NT2/D1 (cell line): Measurements from ENCODE around the gene NRM.
"Not testable (repeated sequence)": the region's sequence is repeated elsewhere in the genome, so short reads cannot be mapped to it uniquely, and the experiment has no call there.

Experiments
- DNase-seq: peaks from one replicate; pipeline ENCODE4 v3.0.0-alpha.2; 2011; ENCODE audit warnings: low read depth, low spot score
- H3K27me3 ChIP-seq: 2 replicates; pipeline ENCODE4 v1.6.0; 2011; ENCODE audit warnings: mild to moderate bottlenecking; ENCODE audit not compliant: insufficient read length, insufficient read depth
- H3K36me3 ChIP-seq: 2 replicates; pipeline ENCODE4 v1.6.1; 2011; ENCODE audit warnings: mild to moderate bottlenecking, low read length, mixed read lengths; ENCODE audit not compliant: insufficient read depth, insufficient read length
- H3K4me1 ChIP-seq: 2 replicates; pipeline ENCODE4 v1.5.1; 2011; ENCODE audit not compliant: insufficient read depth, insufficient read length
- H3K4me3 ChIP-seq: 2 replicates; pipeline ENCODE4 v1.5.1; 2011; ENCODE audit warnings: low read depth; ENCODE audit not compliant: insufficient read length
- H3K9ac ChIP-seq: 2 replicates; pipeline ENCODE4 v1.6.0; 2011; ENCODE audit warnings: low read depth; ENCODE audit not compliant: insufficient read length
- H3K9me3 ChIP-seq: 2 replicates; pipeline ENCODE4 v1.5.1; 2011; ENCODE audit warnings: mild to moderate bottlenecking, low read length; ENCODE audit not compliant: insufficient read depth
- SUZ12 ChIP-seq: IDR thresholded peaks from 2 replicates; pipeline ENCODE4 v1.6.1; 2011; ENCODE audit not compliant: insufficient read length, insufficient read depth; ENCODE audit errors: extremely low read depth
- YY1 ChIP-seq: IDR thresholded peaks from 2 replicates; pipeline ENCODE4 v1.6.1; 2011; ENCODE audit not compliant: insufficient read length, insufficient read depth
- ZNF274 ChIP-seq: IDR thresholded peaks from 2 replicates; pipeline ENCODE4 v1.6.1; 2011; ENCODE audit warnings: mild to moderate bottlenecking, low read depth, low read length

The NRM gene

GRCh38 chr6:30679765-30680535, 10.8 kb downstream of the NRM start:
- no peak overlapping the region for H3K4me3 ChIP-seq
- no peak overlapping the region for H3K9ac ChIP-seq
- peaks cover 45% of the 10 kb centered on the region for H3K36me3 ChIP-seq
- TF ChIP-seq YY1 (no peak), SUZ12 (no peak), ZNF274 (no peak)
- H3K27me3 ChIP-seq: no peaks in the 10 kb centered on the region
- no peak for DNase-seq
- H3K9me3 ChIP-seq: no peaks in the 10 kb centered on the region
- H3K4me1 ChIP-seq: peaks cover 12% of the 10 kb centered on the region

DNA sequence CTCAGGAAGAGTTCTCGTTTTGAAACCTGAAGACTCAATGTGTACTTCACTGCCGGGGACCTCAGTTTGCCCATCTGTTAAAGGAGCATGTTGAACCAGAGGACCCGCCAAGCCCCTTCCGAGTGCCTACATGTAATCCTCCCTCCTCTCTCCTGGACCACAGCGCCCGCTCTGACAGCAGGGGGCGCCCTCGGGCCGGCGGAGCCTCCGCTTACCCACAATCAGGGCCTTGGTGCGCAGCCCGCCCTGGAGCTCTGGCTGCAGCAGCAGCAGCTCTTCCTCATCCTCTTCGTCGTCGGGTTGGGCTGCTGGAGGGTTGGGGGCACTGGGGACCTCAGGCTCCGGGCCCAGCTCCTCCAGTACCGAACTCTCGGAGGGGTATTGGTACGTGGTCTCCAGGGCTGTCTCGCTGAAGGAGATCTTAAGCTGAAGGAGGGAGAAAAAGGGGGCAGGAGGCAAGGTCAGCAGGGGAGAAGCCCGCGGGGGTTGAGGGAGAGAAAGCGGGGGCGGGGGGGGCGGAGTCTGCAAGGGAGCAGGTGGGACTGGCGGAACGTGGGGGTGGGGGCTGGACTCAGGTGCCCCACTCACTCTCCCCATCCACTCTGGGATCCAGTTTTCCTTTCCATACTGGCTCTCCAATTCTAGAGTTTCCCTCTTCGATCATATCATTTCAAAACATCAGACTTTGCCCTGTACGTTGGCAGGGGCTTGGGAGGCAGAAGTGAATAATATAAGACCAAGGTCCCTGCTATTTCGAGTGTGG, 11.6 kb downstream of the NRM start:
- Histone ChIP-seq H3K27me3 (no peaks in the 10 kb centered on the region), H3K36me3 (peaks cover 44% of the 10 kb centered on the region), H3K4me1 (peaks cover 10% of the 10 kb centered on the region), H3K9me3 (no peaks in the 10 kb centered on the region), H3K4me3 (no peak overlapping the region), H3K9ac (peak overlapping the region; percentile 36)
- no peak for DNase-seq
- TF ChIP-seq ZNF274 (no peak), SUZ12 (no peak), YY1 (no peak)

- H3K9ac ChIP-seq: no peak overlapping the region
- H3K4me1 ChIP-seq: no peaks in the 10 kb centered on the region
- TF ChIP-seq ZNF274 (no peak), SUZ12 (no peak), YY1 (no peak)
- peaks cover 36% of the 10 kb centered on the region for H3K36me3 ChIP-seq
- H3K27me3 ChIP-seq: no peaks in the 10 kb centered on the region
- no peaks in the 10 kb centered on the region for H3K9me3 ChIP-seq
- H3K4me3 ChIP-seq: no peak overlapping the region
- no peak for DNase-seq
Measured at GRCh38 chr6:30676660-30677285, 14.0 kb downstream of the NRM start.

DNA sequence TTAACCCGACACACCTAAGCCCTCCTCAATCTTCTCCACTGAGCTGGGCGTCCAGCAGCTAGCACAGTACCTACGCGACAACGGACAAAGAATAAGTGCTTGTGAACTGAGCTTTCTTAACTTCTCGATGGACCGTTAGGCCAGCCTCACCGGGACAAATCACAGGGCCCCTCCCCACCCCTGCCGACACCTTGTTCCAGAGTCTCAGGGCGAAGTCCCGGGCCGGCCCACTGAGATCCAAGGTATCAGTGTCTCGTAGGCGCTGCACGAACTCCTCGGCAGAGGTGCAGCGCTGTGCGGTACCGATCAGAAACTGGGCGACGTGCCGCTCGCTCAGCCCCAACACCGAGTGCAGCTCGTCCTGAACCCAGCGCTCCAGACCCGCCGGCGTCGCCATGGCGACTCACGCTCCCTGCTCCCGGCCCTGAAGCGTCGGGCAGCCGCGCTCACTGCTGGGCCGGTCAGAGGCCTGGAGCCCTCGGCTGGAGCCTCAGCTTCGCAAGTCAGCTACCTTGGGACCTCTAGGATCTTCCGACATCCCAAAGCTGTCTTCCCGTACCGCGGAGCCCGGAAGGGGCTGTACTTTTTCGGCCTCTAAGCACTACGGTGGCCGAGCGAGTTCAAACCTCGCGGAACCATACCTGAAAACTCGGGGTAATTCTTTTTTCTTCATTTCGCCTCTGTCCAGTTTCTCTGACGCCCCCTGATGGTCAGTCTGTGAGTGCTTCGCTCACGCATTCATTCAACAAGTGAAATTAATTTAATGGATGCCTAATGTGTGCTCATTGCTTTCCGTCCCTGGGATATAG, 18.1 kb downstream of the NRM start, which contains the start of gene DHX16:
DHX16 (minus strand) TSS at position 562 of the 809 bp plus-strand sequence; CDS start at position 397, 165 bp downstream.
- TF ChIP-seq ZNF274: no peak
- no peak for TF ChIP-seq YY1
- no peak for TF ChIP-seq SUZ12
- no peaks in the 10 kb centered on the region for H3K9me3 ChIP-seq
- H3K36me3 ChIP-seq: peaks cover 40% of the 10 kb centered on the region
- H3K4me3 ChIP-seq: peak within 1 kb of the TSS; percentile 91
- DNase-seq: peak; percentile 89
- H3K27me3 ChIP-seq: no peaks in the 10 kb centered on the region
- H3K9ac ChIP-seq: peak within 1 kb of the TSS; percentile 91
- no peaks in the 10 kb centered on the region for H3K4me1 ChIP-seq

- peaks cover 32% of the 10 kb centered on the region for H3K36me3 ChIP-seq
- TF ChIP-seq SUZ12 (no peak), ZNF274 (no peak), YY1 (no peak)
- no peaks in the 10 kb centered on the region for H3K4me1 ChIP-seq
- H3K9me3 ChIP-seq: no peaks in the 10 kb centered on the region
- H3K4me3 ChIP-seq: no peak overlapping the region
- no peak overlapping the region for H3K9ac ChIP-seq
- DNase-seq: no peak
- no peaks in the 10 kb centered on the region for H3K27me3 ChIP-seq
Measured at GRCh38 chr6:30670760-30671527, 19.8 kb downstream of the NRM start.

- not testable (repeated sequence) for DNase-seq, H3K9ac ChIP-seq
- peaks cover 66% of the 10 kb centered on the region for H3K36me3 ChIP-seq
Measured at GRCh38 chr6:30666300-30666699, 24.5 kb downstream of the NRM start.

More at GRCh38 chr6:30666300-30666699, 24.5 kb downstream of the NRM start:
- H3K27me3 ChIP-seq, H3K4me3 ChIP-seq, H3K9me3 ChIP-seq, H3K4me1 ChIP-seq: not testable (repeated sequence)
